Breast epithelium (tissue), 4 donors: ENCODE measurements around the gene FAM110A. TPM values are rescaled to one million over a fixed set of nuclear protein-coding genes. Genes with fewer than 3 reads are reported as not detected.

Experiments used
- DNase-seq, 2 donors: peaks; one replicate each; pipeline ENCODE4 v3.0.0-alpha.2; 2019; ENCODE audit warnings: low spot score in 2 of 2
- H3K27ac ChIP-seq, 2 donors: fragments of 200-600 bp; sonication (generic) in 1 of 2; one replicate each; pipeline ENCODE4 v1.5.1; 2016 to 2019; ENCODE audit warnings: mild to moderate bottlenecking in 1 of 2
- H3K27me3 ChIP-seq, 2 donors: fragments of 200-600 bp; sonication (generic) in 1 of 2; one replicate each; pipeline versions ENCODE4 v1.5.1 to v1.6.0; 2017 to 2019; ENCODE audit warnings: control low read depth in 1 of 2, mild to moderate bottlenecking in 1 of 2
- H3K36me3 ChIP-seq: fragments of 200-600 bp; one replicate; pipeline ENCODE4 v1.5.1; 2019
- H3K4me1 ChIP-seq, 2 donors: fragments of 200-600 bp; sonication (generic); one replicate each; pipeline ENCODE4 v1.5.1; 2016 to 2019; ENCODE audit warnings: control low read depth in 1 of 2
- H3K4me3 ChIP-seq, 3 donors: fragments of 200-600 bp; sonication (generic); 1 replicate in 2 of 3; 2 replicates in 1 of 3; pipeline ENCODE4 v1.5.1; 2016 to 2019; ENCODE audit warnings: mild to moderate bottlenecking in 3 of 3, moderate library complexity in 2 of 3
- H3K9me3 ChIP-seq, 2 donors: fragments of 200-600 bp; sonication (generic) in 1 of 2; one replicate each; pipeline ENCODE4 v1.5.1; 2016 to 2019; ENCODE audit warnings: control low read depth in 1 of 2
- CTCF ChIP-seq, 3 donors: fragments of 450-650 bp; IDR thresholded peaks; one replicate each; pipeline ENCODE4 v1.5.1; 2016 to 2017; ENCODE audit warnings: antibody characterized with exemption in 3 of 3, mild to moderate bottlenecking in 3 of 3, moderate library complexity in 3 of 3
- POLR2A ChIP-seq: fragments of 450-650 bp; IDR thresholded peaks from one replicate; pipeline ENCODE4 v1.6.1; 2016; ENCODE audit warnings: antibody characterized with exemption, mild to moderate bottlenecking, moderate library complexity
- POLR2AphosphoS5 ChIP-seq, 3 donors: sonication (generic); formaldehyde crosslinking; IDR thresholded peaks; one replicate each; pipeline ENCODE4 v1.6.1; 2017; ENCODE audit warnings: antibody characterized with exemption in 3 of 3
- intact Hi-C: fragments of 100-400 bp; cut with DNase I; formaldehyde crosslinking; loops from one replicate; pipeline ENCODE4 v1.15.1; 2023; ENCODE audit warnings: low total_unique reads
- total RNA-seq, 3 donors: library from RNA; depleted of rRNA; stranded (reverse); fragments of >200 nt; gene quantifications; one replicate each; pipeline ENCODE4 v1.1.0, GENCODE V29; 2016

The FAM110A gene
- total RNA-seq, 3 donors from 2014 or later = 4.0 to 18.9 (median 8.2) TPM

- no peaks in the 10 kb centered on the region for H3K9me3 ChIP-seq
- H3K4me1 ChIP-seq = no peaks in the 10 kb centered on the region
- peaks cover 0 to 14% of the 10 kb centered on the region in 2 donors for H3K27me3 ChIP-seq
- peak overlapping the region in 1 of 2 donors; percentile 1 for H3K27ac ChIP-seq
- no peak for DNase-seq
- TF ChIP-seq POLR2AphosphoS5 (IDR thresholded peaks at IDR 0.05) = no peak
- no peak for TF ChIP-seq POLR2A
- TF ChIP-seq CTCF (IDR thresholded peaks at IDR 0.05) = no peak
- no peak overlapping the region for H3K4me3 ChIP-seq
- intact Hi-C loops = no loop called here
- H3K36me3 ChIP-seq = no peaks in the 10 kb centered on the region
Measured at GRCh38 chr20:888057-888456, 54.5 kb downstream of the FAM110A start.

DNA sequence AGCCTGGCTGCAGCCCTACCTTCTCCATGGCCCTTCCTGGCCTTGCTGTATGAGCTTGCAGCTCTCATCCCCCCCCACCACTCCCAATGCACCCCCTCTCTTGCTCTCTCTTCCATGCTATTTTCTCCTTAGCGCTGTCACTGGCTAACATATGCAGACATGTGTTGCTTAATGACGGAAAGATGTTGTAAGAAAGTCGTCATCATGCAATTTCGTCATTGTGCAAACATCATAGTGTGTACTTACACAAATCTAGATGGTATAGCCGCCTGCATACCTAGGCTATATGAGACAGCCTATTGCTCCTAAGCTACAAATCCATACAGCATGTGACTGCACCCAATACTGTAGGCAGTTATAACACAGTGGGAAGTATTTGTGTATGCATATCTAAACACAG, 55.6 kb downstream of the FAM110A start:
- Histone ChIP-seq H3K4me1 (no peaks in the 10 kb centered on the region), H3K27me3 (peaks cover 0 to 8% of the 10 kb centered on the region in 2 donors), H3K36me3 (no peaks in the 10 kb centered on the region), H3K27ac (no peak overlapping the region), H3K4me3 (no peak overlapping the region), H3K9me3 (no peaks in the 10 kb centered on the region)
- no peak for DNase-seq
- no peak for TF ChIP-seq POLR2A
- no peak for TF ChIP-seq POLR2AphosphoS5 (IDR thresholded peaks at IDR 0.05)
- intact Hi-C loops = no loop called here

GRCh38 chr20:889932-890463, 56.5 kb downstream of the FAM110A start:
- no peak for TF ChIP-seq POLR2A
- TF ChIP-seq POLR2AphosphoS5 (IDR thresholded peaks at IDR 0.05) = no peak
- no peak for TF ChIP-seq CTCF (IDR thresholded peaks at IDR 0.05)
- Histone ChIP-seq H3K4me1 (no peaks in the 10 kb centered on the region), H3K36me3 (no peaks in the 10 kb centered on the region), H3K9me3 (no peaks in the 10 kb centered on the region), H3K27ac (no peak overlapping the region), H3K4me3 (no peak overlapping the region), H3K27me3 (no peaks in the 10 kb centered on the region)
- intact Hi-C loops = no loop called here
- DNase-seq = no peak

DNA sequence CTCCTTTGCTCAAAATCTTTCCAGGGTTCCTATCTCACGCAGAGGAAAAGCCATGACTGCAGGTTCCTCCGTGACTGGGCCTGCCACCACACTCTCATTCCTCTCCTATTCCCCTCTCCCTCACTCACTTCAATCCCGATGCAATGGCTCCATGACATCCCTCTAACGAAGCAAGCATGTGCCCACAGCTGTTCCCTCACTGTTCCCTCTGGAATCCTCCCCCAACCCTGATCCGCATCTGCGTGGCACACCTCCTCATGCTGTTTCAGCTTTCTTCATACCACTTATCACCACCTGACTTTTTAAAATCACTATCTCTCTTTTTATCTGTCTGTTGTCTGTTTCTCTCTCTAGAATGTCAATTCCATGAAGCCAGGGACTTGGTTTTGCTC, 57.1 kb downstream of the FAM110A start:
- H3K27ac ChIP-seq = no peak overlapping the region
- intact Hi-C loops = loop anchor here (1.0 kb wide), 1 partner anchor 21 kb away; no protein-coding TSS in a partner anchor
- TF ChIP-seq POLR2AphosphoS5 (IDR thresholded peaks at IDR 0.05) = no peak
- no peak for TF ChIP-seq POLR2A
- TF ChIP-seq CTCF (IDR thresholded peaks at IDR 0.05) = no peak
- no peaks in the 10 kb centered on the region for H3K27me3 ChIP-seq
- H3K36me3 ChIP-seq = no peaks in the 10 kb centered on the region
- no peak for DNase-seq
- no peak overlapping the region for H3K4me3 ChIP-seq
- H3K9me3 ChIP-seq = no peaks in the 10 kb centered on the region
- no peaks in the 10 kb centered on the region for H3K4me1 ChIP-seq

DNA sequence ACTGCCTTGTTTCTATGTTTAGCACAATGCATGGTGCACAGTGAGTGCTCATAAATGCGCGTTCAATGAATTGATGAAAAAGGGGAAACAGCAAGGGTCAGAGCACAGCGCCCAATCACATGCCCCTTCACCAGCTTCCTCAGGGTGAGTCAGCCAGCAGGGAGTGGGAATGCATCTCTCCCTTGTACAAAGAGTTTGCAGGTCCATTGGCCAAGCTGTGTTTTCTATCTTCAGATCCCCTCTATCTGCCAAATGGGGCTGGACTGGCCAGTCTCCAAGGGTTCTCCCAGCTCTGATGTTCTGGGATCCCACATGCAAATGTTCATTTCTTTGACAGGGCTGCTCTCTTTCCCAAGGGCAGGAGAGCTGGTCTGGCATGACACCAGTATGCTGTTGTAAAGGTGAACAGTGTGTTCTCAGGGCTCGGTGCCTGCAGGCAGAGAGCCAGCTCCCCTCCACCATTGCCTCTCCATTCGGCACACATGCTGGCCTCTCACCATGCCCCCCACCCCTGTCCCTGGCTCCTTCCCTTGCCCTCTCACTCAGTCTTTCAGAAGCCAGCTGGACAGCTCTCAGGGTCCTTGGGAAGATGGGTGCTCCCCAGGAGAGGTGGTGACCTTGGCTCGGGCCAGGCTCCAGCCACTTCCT, 57.7 kb downstream of the FAM110A start:
- Histone ChIP-seq H3K36me3 (no peaks in the 10 kb centered on the region), H3K4me3 (peak overlapping the region in 1 of 3 donors; percentile 3), H3K27ac (no peak overlapping the region), H3K27me3 (no peaks in the 10 kb centered on the region), H3K4me1 (no peaks in the 10 kb centered on the region), H3K9me3 (no peaks in the 10 kb centered on the region)
- TF ChIP-seq CTCF (IDR thresholded peaks at IDR 0.05) (no peak), POLR2A (no peak), POLR2AphosphoS5 (IDR thresholded peaks at IDR 0.05) (peak in 1 of 3 donors; percentile 17)
- peak in 1 of 2 donors; percentile 30 for DNase-seq
- intact Hi-C loops = loop anchor here (1.0 kb wide), 1 partner anchor 20 kb away; no protein-coding TSS in a partner anchor
